GM18517 (cell line): ENCODE measurements around the gene ACADM.
"Not testable (repeated sequence)": the region's sequence is repeated elsewhere in the genome, so short reads cannot be mapped to it uniquely, and the experiment has no call there.

Experiments used
- ATAC-seq: cut with Tn5 transposase; IDR thresholded peaks from one replicate; pipeline ENCODE4 v1.9.1; 2021; ENCODE audit warnings: mild to moderate bottlenecking, moderate library complexity; ENCODE audit not compliant: unreplicated experiment

ACADM gene

GRCh38 chr1:75733661-75734060 is 9.2 kb downstream of the ACADM start:
- ATAC-seq: no peak

DNA sequence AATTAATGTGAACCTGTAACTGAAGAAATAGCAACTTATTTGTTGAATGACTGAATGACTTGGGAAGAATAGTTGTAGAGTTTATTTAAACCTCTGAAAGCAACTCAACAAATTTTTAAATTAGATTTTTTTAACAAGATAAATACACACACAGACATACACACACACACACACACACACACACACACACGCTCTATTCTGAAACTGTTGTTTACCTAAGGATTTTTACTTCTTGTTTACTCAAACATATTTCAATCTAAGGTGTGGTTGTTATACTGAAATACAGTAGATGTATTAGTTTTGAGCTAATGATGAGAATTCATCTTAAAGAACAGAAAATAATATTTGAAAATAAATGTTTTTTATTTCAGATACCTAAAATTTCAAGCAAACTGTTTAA is 11.5 kb downstream of the ACADM start:
- no peak for ATAC-seq

GRCh38 chr1:75742047-75742625 is 17.6 kb downstream of the ACADM start:
- ATAC-seq: no peak

DNA sequence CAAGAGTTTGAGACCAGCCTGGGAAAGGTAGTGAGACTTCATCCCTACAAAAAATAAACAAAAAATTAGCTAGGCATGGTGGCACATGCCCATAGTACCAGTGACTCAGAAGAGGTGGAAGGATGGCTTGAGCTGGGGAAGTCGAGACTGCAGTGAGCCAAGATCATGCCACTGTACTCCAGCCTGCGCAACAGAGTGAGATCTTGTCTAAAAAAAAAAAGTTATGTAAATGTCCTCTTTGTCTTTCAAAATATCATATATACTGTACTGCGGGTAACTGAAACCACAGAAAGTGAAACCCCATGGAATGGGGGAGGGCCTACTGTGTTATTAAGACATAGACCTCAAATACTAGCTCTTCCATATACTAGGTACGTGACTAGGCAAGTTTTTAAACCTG is 20.8 kb downstream of the ACADM start:
- ATAC-seq: peak; percentile 89

- ATAC-seq: not testable (repeated sequence)
These were observed 32.7 kb downstream of the ACADM start for GRCh38 chr1:75757210-75757609.

- ATAC-seq: not testable (repeated sequence)
These were observed 34.0 kb downstream of the ACADM start for GRCh38 chr1:75758543-75758942.

- no peak for ATAC-seq
These were observed 39.6 kb downstream of the ACADM start for GRCh38 chr1:75764057-75764655.

- ATAC-seq: no peak
These were observed 41.3 kb downstream of the ACADM start for GRCh38 chr1:75765697-75766355.

- no peak for ATAC-seq
These were observed 43.5 kb downstream of the ACADM start for GRCh38 chr1:75768016-75768415.

GRCh38 chr1:75770761-75771160 is 46.3 kb downstream of the ACADM start:
- ATAC-seq: no peak

DNA sequence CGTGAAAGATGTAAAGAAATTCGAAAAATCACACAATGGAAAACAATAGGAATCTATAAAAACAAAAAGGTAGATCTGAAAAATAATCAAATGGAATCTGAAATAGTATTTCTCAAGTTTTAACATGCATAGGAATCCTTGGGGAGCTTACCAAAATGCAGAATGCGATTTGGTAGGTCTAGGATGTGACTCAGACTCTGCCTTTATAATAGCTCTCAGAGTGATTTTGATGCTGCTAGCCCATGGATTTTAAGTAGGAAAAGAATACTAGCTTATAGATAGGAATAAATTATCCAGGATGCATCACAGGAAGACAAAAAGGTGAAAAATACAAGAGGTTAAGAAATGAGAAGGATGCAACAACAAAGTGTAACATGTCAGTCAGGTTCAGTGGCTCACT is 47.5 kb downstream of the ACADM start:
- no peak for ATAC-seq

DNA sequence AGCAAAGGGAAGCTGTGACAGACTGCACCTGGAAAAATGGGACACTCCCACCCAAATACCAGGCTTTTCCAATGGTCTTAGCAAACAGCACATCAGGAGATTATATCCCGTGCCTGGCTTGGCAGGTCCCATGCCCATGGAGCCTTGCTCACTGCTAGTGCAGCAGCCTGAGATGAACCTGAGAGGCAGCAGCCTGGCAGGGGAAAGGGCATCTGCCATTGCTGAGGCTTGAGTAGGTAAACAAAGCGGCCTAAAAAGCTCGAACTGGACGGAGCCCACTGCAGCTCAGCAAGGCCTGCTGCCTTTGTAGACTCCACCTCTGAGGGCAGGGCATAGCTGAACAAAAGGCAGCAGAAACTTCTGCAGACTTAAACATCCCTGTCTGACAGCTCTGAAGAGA is 53.3 kb downstream of the ACADM start:
- ATAC-seq: not testable (repeated sequence)

- ATAC-seq: not testable (repeated sequence)
These were observed 54.2 kb downstream of the ACADM start for GRCh38 chr1:75778694-75779093.

- not testable (repeated sequence) for ATAC-seq
These were observed 55.7 kb downstream of the ACADM start for GRCh38 chr1:75780183-75780582.

DNA sequence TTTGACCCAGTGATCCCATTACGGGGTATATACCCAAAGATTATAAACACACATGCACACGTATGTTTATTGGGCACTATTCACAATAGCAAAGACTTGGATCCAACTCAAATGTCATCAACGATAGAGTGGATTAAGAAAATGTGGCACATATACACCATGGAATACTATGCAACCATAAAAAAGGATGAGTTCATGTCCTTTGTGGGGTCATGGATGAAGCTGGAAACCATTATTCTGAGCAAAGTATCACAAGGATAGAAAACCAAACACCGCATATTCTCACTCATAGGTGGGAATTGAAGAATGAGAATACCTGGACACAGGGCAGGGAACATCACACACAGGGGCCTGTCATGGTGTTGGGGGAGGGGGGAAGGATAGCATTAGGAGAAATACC is 59.4 kb downstream of the ACADM start:
- ATAC-seq: not testable (repeated sequence)

DNA sequence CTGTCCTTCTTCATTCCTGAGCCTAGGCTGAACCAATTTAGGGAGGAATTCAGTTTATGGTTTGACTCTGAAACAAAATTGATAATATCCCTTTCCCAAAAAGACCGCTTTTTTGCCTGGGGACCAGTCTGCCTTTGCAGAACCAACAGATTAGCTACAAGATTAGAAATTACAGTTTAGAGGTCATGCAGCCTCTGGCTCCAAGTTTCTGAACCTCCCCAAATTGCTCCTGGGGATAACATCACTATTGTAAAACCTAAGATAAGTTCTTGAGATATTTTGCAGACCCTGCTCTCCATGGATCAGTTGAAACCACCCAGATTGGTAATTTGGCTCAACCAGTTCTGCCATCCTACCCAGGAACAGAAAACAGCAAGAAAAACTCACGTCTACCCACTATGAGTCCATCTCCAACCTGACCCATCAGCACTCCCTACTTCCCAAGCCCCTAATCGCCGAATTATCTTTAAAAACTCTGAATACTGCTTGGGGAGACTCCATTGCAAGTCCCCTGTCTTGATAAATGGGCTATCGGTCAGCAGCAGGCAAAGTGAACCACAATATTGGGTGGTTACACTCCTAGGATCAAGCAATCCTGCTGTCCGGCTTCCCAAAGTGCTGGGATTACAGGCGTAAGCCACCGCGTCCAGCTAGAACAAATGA is 60.9 kb downstream of the ACADM start:
- ATAC-seq: peak; percentile 25

DNA sequence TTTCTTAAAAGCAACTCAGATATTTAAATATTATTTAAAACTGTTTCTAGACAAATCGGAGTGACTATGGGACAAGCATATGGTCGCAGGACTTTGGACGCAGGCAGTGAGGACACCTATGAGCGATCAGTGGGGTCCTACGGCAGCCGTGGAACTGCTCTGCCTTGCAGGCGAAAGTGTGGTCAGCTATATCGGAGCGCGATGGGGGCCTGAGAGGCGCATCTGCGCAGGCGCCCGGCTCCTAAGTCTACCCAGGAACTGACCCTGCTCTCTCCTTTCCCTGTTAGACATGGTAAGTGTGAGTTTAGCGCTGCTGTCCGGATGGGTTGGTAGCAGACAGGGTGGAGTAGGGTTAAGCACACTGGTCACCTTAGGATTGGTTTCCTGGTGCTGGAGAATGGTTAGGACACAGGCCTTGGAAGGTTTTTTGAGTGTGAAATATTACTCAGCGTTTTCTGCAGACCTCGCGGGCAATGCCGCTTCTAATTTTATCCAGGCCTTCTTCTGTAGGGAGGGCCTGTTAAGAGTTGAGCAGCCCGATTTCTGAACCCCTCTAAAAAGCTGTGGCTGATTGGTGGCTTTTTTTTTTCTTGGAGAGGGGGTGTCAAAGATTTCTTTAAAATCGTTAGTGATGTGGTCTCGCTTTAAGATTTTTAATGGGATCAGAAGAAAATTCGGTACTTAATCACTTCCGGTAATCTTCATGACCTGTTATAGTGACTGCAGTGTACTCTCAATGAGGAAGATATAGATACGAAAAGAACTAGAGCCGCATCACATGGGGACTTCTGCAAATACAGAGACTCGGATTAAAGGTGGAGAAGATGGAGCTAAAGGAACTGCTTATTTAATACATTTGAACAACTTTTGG is 61.7 kb downstream of the ACADM start, which contains the start of gene RABGGTB:
Gene RABGGTB (plus strand): TSS at position 274 of the 871 bp plus-strand sequence. CDS start 16 bp downstream, at position 290.
- peak; percentile 70 for ATAC-seq

GRCh38 chr1:75786901-75787493 is 62.5 kb downstream of the ACADM start:
- ATAC-seq: no peak

DNA sequence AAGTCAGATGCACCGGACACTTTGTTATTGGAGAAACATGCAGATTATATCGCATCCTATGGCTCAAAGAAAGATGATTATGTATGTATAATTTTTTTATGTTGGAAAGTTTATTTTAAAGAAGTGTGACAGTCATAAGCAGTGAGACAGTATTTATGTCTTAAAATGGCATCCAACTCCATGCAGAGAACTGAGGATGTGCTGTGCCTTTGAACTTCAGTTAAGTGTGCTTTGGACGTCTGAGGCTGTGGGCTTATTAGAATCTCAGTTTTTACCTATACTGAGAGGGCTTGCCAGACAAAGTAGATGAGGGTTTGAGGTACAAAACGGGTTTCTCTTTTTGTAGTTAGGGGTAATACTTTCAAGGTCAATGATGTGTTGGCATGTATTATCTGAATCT is 63.0 kb downstream of the ACADM start:
- no peak for ATAC-seq

- no peak for ATAC-seq
These were observed 65.5 kb downstream of the ACADM start for GRCh38 chr1:75789988-75790387.
